OCI-LY7 (cell line): Measurements from ENCODE around the gene PAXX.

Experiments
- CTCF ChIP-seq: fragments of 200-600 bp; sonication (generic); conservative IDR thresholded peaks from 2 replicates; pipeline ENCODE4 v1.5.1; 2014; ENCODE audit warnings: mild to moderate bottlenecking, antibody characterized with exemption, low read length, moderate library complexity, mixed read lengths
- EZH2phosphoT487 ChIP-seq: fragments of 200-600 bp; sonication (generic); IDR thresholded peaks from 2 replicates; pipeline ENCODE4 v1.6.1; 2018; ENCODE audit warnings: low read depth, borderline replicate concordance, mild to moderate bottlenecking, mixed run types, antibody characterized with exemption, low read length, moderate library complexity, mixed read lengths

DNA sequence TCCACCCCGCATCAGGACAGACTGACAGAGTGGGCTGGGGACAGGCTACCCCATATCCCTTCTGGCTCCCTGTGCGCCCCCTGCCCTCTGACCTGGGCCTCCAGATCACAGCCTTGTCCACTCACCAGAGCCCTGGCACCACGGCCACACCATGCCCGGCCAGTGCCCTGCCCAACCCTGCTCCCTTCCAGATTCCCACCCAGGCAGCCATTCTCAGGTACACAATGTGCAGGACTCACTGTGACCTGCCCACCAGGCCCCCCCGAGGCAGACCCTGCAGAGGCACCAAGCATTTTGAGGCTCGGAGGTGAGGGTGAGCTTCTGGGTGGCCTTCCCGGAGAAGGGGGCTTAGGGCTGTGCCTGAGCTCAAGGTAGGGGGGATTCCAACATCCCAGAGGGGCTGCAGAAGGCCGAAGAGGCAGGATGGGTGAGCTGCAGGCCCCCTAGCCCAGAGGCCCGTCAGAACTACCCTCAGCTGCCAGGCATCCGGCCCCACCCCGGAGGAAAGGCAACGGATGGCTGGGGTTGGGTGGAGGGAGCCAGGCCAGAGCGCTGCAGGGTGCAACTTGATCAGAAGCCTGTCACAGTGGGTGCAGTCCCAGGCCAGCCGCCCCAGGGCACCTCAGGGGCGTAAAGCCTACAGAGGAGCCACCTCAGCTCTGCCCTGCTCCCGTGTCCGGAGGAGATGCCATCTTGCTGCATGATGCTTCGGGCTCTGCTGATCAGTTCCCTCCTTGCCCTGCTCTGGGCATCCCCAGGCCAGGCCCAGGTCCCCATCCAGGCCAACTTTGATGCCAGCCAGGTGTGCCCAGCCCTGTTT lies 9.8 kb upstream of the PAXX start, which contains the start of gene LCNL1:
- TF ChIP-seq CTCF, result no peak
- TF ChIP-seq EZH2phosphoT487, result no peak
